Dermis microvascular lymphatic vessel endothelial cell (primary cell): ENCODE measurements around the gene CTNNBL1. TPM values are rescaled to one million over a fixed set of nuclear protein-coding genes. Genes with fewer than 3 reads are reported as not detected.
A peak's percentile ranks its signal among the peaks of the same experiment; 100 is the strongest.

Source experiments
- DNase-seq, 2 donors: peaks; one replicate each; pipeline versions ENCODE4 v3.0.0 to v3.0.0-alpha.2; 2010; ENCODE audit warnings: low read depth in 2 of 2
- total RNA-seq: library from RNA; depleted of rRNA; stranded (reverse); fragments of >200 nt; gene quantifications from 2 replicates; pipeline ENCODE4 v1.2.1, GENCODE V29; 2014

The CTNNBL1 gene
- total RNA-seq, 1 donor from 2014 or later, result 22.7 TPM

- DNase-seq, result no peak
Observed at GRCh38 chr20:37878835-37879599, 185.2 kb downstream of the CTNNBL1 start.

GRCh38 chr20:37879843-37880242 lies 186.0 kb downstream of the CTNNBL1 start:
- DNase-seq, result no peak

DNA sequence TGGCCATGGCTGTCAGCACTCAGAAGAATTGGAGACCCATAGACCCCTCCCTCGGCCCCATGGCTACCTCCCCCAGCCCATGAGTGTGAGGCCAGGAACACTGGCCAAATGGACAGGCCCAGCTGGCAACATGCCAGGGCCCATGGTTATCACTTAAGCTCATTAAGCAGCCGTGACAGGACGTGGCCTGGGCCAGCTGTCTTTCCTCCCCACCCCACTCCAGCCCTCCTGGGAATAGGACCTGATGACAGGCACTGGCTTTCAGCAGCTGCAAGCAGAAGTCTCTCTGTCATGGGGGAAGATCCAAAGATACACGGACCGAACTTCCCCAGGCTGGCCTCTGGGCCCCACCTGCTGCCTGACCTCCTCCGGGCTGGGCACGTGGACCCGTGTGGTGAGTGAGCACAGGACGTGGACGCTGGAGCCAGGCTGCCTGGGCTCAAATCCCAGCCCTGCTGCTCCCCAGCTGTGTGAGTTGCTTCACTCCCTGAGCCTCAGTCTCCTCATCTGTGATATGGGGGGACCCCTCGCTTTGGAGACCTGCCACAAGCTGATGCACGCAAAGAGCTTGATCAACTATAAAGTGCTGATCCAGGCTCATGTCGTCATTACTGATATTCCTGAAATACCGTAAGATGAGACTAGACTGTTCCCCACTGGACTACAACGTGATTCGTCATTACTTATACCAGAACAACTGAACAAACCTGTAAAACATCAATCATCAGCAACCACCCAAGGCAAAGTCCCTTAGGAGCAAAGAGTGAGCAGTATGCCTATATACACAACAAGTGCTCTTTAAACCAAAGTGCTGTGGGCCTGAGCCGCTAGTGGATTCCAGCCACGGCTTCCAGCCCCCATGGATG lies 187.1 kb downstream of the CTNNBL1 start:
- peak; percentile 7 to 31 for DNase-seq

DNA sequence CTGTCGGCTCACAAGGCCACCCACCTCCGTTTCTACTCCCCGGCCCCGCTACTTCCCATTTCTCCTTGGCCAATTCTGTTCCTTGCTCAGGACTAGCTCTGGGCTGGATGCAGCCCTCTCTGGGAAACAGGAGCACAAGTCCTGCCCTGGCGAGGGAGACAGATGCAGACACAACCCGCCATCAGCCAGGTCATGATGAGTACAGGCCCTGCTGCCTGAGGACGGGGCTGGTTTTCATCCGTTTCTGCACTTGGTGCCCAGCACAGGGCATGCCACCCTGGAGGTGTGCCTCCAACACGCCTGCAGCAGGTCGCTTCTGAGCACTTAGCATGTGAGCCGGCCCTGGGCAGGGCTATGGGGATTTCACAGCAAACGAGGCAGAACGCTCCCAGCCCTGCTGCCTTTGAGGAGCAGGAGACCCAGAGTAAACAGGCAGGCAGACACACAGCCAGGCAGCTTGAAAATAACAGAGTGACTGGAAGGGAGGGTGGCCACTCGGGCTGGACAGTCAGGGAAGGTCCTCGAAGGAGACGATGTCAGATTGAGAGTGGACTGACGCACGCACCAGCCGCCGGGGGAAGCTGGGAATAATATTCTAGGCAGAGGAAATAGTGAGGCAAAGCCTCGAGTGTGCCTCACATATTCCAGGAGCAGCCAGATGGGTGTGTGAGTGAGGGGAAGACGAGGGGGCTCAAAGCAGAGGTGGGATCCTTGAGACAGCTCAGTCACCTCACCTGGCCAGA lies 187.9 kb downstream of the CTNNBL1 start:
- DNase-seq, result no peak

DNA sequence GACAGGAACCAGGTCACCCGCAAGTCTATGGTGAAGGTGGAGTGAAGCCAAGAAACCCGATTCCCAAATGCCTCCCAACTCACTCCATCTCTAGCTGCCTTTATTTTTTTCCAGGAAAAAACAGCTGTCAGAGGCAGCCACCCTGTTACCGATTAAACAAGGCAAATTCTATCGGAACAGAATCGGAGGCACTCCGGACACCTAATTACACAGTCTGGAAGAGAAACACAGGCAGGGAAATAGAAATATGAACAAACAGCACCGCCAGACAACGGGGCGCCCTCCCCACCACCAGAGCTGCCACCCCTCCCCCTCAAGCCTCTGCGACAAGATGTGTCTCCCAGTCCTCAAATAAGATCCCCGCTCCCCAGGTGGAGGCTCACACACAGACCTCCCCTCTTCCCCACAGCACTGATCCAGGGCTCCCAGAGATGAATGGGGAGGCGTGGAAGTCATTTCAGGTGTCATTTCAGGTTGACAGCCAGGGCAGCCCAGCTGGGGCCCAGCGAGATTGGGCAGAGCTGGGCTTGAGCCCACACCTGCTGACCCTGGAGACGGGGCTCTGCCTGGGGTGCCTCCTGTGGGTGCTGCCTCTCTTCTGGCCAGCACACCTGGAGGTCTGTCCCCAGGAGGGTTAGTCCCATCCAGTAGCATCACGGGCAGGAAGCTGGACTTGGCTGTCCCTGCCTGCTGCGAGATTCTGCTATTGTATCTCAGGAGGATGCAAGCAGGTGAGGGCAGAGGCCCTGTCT lies 189.3 kb downstream of the CTNNBL1 start:
- DNase-seq, result no peak

DNA sequence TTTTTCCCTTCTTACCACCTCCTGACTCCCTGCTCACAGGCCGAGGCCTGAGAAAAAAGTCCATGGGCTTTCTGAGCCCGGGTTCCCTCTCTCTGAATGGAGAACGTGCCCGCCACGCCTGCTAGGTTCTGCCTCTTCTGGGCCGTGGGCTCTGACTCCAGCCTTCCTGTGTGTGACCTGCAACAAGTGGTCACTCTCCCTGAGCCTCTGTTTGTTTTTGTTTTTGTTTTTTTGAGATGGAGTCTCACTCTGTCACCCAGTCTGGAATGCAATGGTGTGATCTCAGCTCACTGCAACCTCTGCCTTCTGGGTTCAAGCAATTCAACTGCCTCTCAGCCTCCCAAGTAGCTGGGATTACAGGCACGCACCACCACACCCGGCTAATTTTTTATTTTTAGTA lies 191.2 kb downstream of the CTNNBL1 start:
- no peak for DNase-seq

DNA sequence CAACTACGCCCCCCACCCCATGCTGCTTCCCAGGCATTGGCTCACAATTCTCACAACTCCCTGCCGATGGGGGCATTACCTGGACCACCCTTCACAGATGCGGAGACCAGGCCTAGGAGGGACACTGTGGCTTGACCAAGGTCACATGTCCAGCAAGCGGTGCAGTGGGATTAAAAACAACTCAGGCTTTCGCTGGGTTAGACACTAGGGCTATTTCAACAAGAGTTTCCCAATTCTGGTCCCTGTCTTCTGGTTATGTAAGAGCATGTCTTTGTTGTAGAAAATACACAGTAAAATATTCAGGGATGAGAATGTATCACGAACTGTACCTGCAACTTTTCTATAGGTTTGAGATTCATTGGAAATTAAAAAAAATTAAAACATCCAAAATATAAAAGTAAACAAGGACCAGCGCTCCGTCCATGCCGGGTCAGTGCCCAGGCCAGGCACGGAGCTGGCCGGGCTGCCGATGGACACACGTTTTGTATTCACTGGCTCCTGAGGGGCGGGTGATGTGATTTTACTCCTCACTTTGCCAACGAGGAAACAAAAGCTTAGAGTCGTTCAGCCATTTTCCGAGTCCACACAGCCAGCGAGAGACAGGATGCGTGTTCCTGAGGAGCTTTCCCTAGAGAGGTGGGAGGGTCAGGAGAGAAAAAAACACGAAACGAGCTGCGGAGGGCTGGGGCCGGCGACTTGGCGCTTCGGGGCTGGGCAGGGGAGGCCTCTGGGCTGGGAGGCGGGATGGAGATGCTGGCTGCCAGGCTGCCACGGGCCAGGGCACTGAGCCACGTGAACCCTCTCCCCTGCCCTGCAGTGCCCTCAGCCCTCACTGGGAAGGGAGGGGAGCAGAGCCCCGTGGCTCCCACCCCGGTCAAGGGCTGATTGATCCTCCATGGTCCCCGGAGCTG lies 192.0 kb downstream of the CTNNBL1 start:
- peak in 1 of 2 donors; percentile 5 for DNase-seq

GRCh38 chr20:37886851-37887297 lies 193.0 kb downstream of the CTNNBL1 start:
- DNase-seq, result no peak

DNA sequence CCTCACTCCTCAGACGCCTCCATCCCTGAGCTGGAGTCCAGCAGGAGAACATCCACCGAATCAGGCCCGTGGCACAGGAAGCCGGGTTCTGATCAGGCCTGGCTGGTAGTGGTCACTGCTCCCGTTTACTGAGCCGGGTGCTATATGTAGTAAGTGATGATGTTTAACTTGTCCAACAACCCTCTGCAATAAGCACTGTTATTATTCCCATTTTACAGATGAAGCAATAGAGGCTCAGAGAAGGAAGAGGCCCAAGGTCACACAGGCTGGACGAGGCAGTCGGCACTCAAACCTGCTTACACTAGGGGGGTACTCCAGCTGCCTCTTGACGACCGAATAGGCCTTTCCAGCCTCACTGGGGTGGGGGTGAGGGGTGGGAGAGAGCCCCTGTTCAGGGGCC lies 194.8 kb downstream of the CTNNBL1 start:
- no peak for DNase-seq

DNA sequence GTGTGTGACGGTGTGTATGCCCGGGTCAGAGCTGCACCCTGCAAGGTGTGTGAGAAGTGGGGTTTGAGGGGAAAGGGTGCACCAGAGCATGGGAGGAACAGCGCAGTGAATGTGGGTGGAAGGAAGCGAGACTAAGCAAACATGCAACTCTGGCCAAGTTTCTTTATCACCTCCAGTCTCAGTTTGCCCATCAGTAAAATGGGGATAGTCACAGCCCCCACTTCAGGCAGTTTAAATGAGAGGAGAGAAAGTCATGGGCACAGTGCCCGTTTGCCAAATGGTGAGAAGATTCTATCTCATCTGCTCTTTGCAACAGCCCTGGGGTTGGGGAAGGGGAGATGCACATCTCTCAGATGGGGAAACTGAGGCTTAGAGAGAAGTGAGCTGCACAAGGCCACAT lies 196.3 kb downstream of the CTNNBL1 start:
- DNase-seq, result no peak

GRCh38 chr20:37890643-37891042 lies 196.8 kb downstream of the CTNNBL1 start:
- DNase-seq, result no peak

GRCh38 chr20:37892001-37892400 lies 198.2 kb downstream of the CTNNBL1 start:
- DNase-seq, result no peak

- no peak for DNase-seq
Observed at GRCh38 chr20:37893566-37894241, 199.9 kb downstream of the CTNNBL1 start.

GRCh38 chr20:37894454-37894853 lies 200.6 kb downstream of the CTNNBL1 start:
- DNase-seq, result no peak

DNA sequence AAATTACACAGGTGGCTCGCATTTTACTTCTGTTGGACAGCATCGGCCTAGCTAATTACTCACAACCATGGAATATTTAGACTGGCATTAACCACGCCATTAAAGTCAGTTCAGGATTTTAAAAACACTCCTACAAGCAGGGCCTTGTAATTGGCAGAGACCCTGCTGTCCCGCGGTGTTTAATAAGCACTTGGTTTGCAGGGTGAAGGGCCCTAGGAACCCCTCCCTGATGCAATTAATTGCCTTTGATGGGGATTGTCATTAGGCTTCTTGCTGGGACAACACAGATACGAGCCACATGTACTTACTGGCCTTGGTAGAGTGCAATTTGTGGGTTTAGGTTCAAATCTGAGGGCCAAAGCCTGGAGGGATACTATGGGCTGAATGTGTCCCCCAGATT lies 201.3 kb downstream of the CTNNBL1 start:
- DNase-seq, result no peak

- DNase-seq, result no peak
Observed at GRCh38 chr20:37896932-37897548, 203.2 kb downstream of the CTNNBL1 start.

- no peak for DNase-seq
Observed at GRCh38 chr20:37898233-37899104, 204.6 kb downstream of the CTNNBL1 start.
